Stimulated activated CD4-positive, alpha-beta T cell treated with anti-CD3 and anti-CD28 coated beads, Interleukin-1b, Interleukin-23, amount 100 ng/mL, for 24 hours (primary cell): Measurements from ENCODE around the gene CLEC7A.
A peak's percentile ranks its signal among the peaks of the same experiment; 100 is the strongest.

Source experiments
- DNase-seq, 4 experiments: peaks; one replicate each; pipeline ENCODE4 v3.0.0-alpha.2; 2020; ENCODE audit warnings: low read depth in 4 of 4, low spot score in 1 of 4

Gene CLEC7A

DNA sequence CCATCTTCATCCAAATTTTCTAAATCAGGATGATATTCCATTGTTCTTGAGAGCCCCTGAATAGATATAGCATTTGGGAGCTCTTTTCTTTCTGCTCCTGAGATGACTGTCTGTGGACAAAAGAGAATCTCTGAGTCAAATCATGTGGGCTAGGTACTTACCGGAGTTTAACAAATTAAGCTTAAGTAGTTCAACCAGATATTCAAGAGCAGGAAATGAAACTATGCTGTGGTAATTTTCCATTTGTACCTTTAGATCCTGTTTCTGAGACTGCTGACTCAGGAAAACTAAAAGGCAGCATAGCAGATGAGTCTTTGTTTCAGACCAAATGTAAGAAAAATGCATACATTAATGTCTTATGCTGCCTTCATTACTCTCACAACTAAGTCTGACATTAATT, at the start of gene CLEC7A:
CLEC7A (minus strand) TSS at position 158 of the 400 bp plus-strand sequence; CDS start at position 41, 117 bp downstream.
- DNase-seq = no peak

DNA sequence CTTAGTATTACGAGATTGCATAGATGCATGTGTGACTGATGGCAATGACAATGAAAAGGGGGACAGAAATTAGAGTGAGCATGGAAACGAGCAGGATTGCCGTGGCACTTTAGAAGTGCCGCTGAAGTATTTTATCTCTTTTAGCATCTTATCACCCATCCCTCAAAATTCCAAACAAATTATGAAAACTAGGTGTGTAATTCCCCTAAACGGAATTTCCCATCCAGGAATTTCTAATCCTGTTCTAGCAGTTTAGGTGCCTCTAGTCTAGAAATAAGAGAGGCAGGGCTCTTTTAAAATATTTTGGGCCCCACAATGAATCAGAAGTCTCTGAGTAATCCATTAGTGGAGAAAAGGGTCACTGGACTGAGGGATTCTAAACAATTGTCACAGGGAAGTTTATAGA, 49.8 kb upstream of the CLEC7A start:
- no peak for DNase-seq

DNA sequence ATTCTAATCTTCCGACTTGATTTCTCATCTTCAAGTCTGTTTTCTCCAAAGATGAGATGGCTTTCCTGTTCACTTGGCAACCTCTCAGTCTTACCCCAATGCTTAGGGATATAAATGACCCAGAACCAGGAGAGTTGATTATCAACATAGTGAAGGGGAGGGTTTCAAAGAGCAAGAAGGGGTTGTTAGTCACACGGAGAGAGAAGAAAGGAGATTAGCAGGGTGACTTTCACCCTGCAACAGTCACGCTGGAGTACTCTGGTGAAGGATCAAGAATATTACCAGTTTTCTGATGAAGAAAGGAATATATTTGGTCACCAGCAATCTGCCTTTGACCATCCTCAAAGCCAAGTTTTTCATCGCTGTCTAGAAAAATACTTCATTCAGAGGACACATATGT, 48.8 kb upstream of the CLEC7A start, which contains the start of gene TMEM52B:
TMEM52B (plus strand) TSS at position 212 of the 400 bp plus-strand sequence. CDS start 543 bp downstream, outside the sequence.
- no peak for DNase-seq

DNA sequence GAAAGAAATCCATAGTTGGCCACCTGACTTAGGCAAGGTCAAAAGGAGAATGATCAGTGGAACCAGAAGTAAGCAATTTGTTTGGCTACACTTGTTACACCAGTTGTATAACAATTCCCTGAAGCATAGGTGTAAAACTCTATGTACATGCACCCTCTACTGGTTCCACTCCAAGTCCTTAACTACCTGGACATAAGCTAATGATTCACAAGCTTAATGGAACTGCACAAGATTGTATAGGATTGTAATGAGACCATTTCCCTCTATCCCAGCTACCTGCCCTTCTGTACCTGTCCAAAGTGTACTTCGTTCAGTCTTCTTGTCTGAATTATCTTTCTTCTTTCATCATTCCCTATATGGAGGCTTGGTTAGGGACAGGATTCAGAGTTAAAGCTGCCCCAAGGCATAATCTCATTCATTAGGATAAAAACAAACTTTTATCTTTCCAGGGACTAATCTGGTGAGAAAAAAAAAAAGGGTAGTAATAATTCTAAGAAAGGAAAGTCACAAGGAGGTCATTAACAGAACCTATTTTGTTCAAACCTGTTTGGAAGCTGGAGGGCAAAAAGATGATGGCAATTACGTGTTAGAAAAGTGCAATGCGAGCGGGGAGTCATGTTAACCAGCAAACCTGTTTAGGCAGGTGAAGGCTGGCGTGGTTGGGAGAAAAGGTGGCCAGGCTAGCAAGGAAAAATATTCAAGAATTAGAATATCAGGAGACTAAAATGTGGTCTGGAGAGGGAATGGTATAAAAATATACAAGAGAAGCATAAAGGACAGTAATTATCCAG, 46.0 kb upstream of the CLEC7A start:
- no peak for DNase-seq

DNA sequence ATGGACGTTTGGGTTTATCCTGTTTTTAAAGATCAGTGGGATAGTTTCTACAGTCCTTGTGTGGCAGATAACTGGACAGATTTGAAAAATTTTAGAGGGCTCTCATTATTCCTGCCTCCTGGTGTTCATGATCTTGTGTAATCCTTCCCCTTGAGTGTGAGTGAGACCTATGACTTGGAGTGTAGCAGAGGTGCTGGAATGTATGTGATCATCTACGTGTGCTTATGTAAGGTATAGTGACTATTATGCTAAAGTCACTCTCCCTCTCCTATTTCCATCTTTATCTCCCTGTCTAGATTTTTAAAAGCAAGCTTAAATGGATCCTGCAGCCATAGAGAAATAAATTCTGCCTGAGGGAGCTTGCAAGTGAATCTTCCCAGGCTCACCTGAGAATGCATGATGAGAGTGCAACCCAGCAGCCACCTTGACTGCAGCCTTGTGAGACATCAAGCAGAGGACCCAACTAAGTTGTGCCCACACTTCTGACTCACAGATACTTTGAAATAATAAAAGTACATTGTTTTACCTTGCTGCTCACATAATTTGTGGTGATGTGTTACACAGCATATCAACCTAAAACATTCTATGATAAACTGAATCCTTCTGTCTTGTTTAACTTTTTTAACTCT, 45.1 kb upstream of the CLEC7A start:
- no peak for DNase-seq

DNA sequence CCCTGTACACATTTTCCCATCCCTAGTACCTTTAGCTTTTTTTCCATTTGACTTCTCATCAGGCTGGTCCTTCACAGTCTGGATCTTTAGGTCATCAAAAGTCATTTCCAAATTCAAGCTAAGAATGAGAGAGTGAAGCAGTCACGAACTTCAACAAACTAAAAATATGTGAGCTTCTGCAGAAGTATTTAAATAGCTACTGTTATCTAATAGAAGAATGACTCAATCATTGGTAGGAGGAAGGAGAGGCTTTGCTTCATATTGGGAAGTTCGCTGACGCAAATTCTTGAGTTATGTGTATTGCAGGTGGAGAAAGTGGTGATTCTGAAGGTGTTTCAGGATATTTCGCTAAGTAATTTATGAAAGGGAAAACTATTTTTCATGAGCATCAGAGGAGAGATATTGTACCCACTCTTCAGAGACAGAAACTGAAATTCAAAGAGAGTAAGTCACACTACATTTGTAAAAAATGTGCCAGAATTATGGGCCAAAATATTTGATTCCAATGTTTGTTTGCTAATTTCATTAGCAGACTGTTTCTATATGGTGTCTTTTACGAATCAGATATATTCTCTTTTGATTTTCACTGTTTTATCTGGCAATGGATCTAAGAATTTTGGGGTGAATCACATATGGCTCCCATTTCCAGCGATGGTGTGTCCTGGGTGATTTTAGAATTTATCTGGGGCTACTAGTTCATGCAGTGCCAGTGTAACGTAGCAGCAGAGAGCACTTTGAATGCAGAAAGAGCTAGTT, 42.2 kb upstream of the CLEC7A start, which contains the start of gene OLR1:
OLR1 (minus strand) TSS at position 160 of the 756 bp plus-strand sequence; CDS start at position 105, 55 bp downstream.
- DNase-seq = no peak

DNA sequence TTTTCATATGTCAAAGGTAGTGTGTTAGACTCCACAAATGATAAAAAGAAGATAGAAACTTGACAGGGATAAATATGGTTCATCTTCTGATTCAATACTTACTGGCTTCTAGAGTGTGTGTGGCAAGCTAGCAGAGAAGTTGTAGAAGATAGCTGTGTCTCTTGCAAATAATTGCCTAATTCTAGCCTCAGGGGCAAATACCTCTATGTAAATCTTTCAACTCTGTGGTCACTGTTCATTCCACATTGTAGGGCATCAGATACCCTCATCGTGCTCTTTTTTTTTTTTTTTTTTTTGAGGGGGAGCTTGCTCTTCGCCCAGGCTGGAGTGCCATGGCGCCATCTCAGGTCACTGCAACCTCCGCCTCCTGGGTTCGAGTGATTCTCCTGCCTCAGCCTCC, 40.2 kb upstream of the CLEC7A start:
- DNase-seq = no peak

DNA sequence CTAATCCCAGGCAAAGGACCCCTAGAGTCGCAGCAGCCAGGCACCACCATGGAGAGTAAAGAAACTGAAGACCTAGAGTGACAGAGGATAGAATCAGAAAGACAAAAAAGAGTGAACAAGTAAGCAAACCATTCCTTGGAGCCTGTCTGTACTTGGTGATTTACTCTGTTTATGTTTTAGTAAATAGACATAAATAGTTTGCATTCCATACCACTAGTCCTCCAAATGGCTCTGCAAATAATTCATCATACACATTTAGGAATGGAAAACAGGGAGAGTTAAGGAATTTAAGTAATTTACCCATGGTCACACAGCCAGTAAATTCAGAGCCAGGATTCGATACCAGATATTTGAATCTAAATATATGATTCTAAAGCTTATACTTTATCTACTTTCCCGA, 39.1 kb upstream of the CLEC7A start:
- no peak for DNase-seq

DNA sequence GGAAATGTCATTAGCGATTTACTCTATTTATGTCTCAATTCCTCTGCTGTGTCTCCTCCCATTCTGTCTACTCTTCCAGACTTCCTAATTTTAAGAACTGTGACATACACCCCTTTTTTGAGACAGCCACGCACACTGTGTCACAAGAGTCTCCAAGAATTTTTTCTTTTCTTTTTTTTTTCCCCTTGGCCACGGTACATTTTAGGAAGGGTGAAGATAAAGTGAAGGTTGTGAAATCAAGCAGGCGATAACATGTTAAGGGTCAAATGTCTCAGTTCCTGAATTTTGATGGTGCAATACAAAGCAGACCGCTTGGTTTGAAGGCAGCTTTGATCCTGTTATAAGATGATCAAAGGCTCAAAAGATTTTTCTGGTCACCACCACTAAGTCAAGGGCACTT, 37.6 kb upstream of the CLEC7A start:
- no peak for DNase-seq

DNA sequence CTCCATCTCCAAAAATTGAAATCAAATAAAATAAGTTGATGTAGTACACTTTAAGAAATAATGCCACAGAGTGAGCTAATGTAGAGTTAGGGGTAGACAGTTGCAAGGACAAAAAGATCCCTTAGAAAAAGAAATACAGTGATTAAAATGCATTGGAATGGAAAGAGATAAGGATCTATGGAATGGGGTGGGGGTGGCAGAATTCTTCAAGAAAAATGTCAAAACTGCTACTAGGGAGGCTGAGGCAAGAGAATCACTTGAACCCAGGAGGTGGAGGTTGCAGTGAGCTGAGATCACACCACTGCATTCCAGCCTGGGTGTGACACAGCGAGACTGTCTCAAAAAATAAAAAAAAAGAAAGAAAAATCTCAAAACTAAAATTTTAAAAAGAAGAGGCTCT, 35.4 kb upstream of the CLEC7A start:
- no peak for DNase-seq

DNA sequence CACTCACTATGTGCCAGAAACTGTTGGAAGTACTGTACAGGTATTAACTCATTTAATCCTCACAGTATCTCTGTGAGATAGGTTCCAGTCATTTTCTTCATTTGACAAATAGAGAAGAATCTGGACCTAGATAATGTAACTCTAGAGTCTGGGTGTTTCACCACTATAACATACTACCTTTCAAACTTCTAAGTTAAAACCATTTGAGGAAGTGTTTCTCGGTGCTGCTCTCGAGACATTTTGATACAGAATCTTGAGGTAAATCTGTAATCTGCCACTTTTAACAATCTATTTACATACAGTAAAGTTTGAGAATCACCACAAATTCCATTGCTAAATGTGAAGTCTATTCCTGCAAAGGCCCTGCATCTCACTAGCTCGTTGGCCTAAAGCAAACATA, 33.1 kb upstream of the CLEC7A start:
- no peak for DNase-seq

DNA sequence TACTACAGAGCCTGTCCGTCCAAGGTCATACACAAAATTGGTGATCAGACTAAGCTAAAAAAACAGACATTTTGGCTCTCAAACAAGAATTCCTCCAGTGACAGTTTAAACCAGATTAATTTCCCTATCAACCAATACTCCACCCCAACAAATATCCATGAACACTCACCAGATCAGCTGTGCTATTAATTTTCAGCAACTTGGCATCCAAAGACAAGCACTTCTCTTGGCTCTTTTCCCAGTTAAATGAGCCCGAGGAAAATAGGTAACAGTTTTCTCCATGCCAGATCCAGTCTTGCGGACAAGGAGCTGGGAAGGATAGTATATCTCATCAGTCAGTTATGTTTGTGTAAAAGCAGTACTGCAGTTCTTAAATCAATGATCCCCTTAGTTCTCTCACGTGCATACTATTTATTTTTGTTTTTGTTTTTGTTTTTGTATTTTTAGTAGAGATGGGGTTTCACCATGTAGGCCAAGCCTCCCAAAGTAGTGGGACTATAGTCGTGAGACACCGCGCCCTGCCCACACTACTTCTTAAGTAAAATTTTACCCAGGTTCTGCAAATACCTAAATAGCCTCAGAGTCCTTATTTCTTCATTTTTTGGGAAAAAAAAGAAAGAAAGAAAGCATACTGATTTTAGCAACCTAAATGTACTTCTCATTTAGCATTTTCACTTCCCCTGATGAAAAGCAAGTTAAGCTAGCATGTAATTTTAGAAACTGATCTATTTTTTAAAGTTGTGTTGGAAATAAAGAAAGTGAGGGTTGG, 30.8 kb upstream of the CLEC7A start:
- no peak for DNase-seq

DNA sequence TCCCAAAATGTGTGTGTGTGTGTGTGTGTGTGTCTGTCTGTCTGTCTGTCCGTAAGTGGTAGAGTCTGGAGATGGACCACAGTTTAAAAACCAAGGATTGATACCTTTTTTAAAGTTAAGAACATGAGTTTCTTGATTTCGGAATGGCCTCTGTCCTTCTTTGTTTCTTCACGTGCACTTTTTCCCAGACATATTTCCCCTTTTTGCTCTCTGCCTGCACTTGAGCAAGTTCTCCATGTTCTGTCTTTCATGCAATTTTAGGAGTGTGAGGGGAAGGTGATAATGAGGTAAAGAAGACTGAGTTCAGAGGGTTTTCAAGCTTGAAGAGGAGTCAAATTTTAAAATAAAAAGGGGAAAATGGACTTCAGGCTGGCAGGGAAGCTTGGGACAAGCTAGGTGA, 29.3 kb upstream of the CLEC7A start:
- no peak for DNase-seq

DNA sequence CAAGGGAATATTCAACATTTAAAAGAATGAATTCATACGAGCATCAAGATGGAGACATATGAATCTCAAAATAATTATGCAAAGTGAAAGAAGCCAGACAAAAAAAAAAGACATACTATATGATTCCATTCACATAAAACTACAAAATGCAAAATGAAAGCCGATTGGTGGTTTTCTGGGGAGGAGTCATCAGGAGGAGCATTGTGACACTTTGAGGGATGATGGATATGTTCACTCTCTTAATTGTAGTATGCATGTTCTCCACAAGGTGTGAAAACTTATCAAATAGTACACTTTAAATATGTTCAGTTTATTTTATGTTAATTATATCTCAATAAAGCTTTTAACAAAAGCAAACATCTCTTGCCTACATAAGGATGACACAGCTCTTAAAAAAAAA, 28.4 kb upstream of the CLEC7A start:
- DNase-seq = no peak

DNA sequence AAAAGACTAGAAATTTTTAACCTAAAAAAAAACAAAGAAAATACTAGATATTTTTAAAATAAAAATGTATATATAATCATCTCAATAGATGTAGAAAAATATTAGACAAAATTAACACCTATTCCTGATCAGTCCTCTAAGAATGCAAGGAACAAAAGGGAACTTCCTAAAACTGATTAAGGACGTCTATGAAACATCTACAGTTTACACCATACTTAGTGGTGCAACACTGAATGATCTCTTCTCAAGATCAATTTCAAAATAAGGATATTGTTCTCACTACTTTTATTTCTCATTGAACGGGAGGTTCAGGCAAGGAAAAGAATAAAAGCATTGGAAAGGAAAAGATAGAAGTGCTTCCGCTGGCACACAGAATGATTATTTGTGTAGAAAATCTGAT, 26.0 kb upstream of the CLEC7A start:
- no peak for DNase-seq

DNA sequence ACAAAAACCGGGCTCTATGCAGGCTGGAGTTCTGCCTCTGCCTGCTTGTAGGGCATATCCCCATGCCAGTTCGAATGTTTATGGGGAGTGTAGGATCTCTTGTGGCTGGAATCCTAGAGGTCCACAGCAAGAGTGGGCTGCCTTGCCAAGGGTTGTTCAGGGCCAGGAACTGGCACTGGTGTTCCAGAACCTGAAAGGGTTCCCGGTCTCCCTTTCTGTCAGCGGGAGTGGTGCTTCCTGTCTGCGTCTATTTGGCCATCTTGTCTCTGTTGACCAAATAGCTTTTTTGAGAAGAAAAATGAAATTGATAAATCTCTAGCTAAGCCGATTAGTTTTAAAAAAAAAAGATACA, 24.1 kb upstream of the CLEC7A start:
- no peak for DNase-seq

DNA sequence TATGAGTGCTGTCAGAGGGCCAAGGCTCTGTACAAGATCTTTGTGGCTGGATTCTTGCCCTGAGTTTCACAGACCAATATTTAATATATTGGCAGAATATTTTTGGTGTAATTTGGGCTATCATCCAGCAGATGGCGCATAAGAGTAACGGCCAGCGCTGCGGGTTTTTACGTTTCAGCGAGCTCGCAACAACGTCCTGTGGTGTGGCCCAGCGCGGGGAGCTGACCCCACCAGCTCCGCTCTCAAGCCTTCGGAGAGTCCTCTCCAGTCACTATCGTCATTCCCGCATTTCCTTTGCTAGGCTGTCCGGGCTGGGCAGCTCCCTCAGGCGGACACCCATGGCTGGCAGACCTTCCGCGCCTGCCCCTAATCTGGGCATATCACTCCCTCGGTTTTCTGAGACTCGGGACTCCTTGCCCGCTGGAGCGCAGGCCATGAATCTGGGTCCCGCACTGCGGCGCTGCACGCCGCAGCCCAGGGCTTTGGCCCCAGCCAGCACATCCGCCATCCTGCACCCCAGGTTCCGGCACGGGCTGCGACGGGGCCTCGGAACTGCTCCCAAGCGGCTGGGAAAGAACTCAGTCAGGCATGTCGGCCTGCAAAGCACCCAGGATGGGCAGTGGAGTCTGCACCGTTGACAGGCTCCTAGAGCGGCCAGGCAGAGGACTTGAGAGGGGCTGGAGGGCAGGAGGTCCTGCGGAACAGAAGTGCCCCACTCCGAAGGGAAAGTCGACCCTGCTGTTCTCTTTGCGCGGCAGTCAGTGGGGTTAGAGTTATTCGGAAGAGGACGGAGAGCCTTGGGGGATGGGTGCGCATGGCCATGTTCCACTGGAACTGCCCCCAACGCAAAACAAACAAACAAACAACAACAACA, 23.5 kb upstream of the CLEC7A start:
- DNase-seq = peak; percentile 21 to 36 (median 26)

DNA sequence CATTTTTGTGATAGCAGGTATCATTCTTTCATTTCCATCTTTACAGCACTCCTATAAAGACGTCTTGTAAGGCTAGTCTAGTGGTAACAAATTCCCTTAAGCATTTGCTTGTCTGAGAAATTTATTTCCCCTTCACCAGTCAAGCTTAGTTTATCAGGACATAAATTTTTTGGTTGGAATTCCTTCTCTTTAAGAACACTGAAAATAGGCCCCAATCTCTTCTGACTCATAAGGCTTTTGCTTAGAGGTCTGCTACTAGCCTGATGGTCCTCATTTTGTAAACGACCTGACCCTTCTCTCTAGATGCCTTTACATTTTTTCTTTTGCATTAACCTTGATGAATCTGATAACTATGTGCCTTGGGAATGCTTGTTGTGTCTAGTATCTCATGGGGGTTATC, 21.6 kb upstream of the CLEC7A start:
- DNase-seq = no peak

DNA sequence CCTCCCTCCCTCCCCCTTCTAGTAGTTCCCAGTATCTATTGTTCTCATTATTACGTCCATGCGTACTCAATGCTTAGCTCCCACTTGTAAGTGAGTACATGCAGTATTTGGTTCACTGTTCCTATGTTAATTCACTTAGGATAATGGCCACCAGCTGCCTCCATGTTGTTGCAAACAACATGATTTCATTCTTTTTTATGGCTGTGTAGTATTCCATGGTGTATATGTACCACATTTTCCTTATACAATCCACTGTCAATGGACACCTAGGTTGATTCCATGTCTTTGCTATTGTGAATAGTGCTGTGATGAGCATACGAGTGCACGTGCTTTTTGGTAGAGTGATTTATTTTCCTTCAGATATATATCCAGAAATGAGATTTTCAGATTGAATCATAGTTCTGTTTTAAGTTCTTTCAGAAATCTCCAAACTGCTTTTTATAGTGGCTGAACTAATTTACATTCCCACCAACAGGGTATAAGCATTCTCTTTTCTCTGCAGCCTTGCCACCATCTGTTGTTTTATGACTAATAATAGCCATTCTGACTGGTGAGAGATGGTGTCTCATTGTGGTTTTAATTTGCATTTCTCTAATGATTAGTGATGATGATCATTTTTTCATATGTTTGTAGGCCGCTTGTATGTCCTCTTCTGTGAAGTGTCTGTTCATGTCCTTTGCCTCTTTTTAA, 17.9 kb upstream of the CLEC7A start:
- no peak for DNase-seq
